Measurements from ENCODE around the gene GNB5. TPM values are rescaled to one million over a fixed set of nuclear protein-coding genes. Genes with fewer than 3 reads are reported as not detected.
"Not testable (repeated sequence)": the region's sequence is repeated elsewhere in the genome, so short reads cannot be mapped to it uniquely, and the experiment has no call there.

Gene GNB5
- total RNA-seq, 1 donor from 2014 or later, result 25.6 TPM

GRCh38 chr15:52099651-52100272, 91.4 kb downstream of the GNB5 start:
- no peak overlapping the region for H3K4me2 ChIP-seq (ENCODE audit: low read length)
- no peak for FAIRE-seq
- Mint-ChIP-seq H3K4me1 (ENCODE audit: low read depth, unreplicated experiment) (peaks cover 21% of the 10 kb centered on the region), H3K27ac (ENCODE audit: unreplicated experiment) (no peak overlapping the region), H3K9me3 (ENCODE audit: unreplicated experiment) (no peaks in the 10 kb centered on the region), H3K4me3 (ENCODE audit: unreplicated experiment) (no peak overlapping the region), H3K36me3 (ENCODE audit: low read depth, unreplicated experiment) (peaks cover 3% of the 10 kb centered on the region), H3K27me3 (ENCODE audit: low read depth, unreplicated experiment) (no peaks in the 10 kb centered on the region)
- H2AFZ ChIP-seq (ENCODE audit: low read depth, low read length), result no peak overlapping the region
- no peak for DNase-seq (ENCODE audit: low read depth)
- no peak overlapping the region for H3K4me3 ChIP-seq (ENCODE audit: insufficient read depth, low read depth, low read length)
- no peaks in the 10 kb centered on the region for H4K20me1 ChIP-seq (ENCODE audit: insufficient read depth, low read length)
- H3K27me3 ChIP-seq (ENCODE audit: insufficient read depth, low read length), result no peaks in the 10 kb centered on the region
- H3K36me3 ChIP-seq (ENCODE audit: insufficient read depth, low read length), result no peaks in the 10 kb centered on the region
- no peaks in the 10 kb centered on the region for H3K9me3 ChIP-seq (ENCODE audit: insufficient read depth, low read depth, low read length)
- H3K27ac ChIP-seq (ENCODE audit: low read depth, low read length), result no peak overlapping the region
- TF ChIP-seq EZH2 (IDR thresholded peaks at IDR 0.05; ENCODE audit: insufficient read depth, low read length), result no peak
- no peak for TF ChIP-seq CTCF (IDR thresholded peaks at IDR 0.05; ENCODE audit: insufficient read depth, low read depth, low read length)
- H3K4me1 ChIP-seq (ENCODE audit: insufficient read depth, low read length), result peaks cover 29% of the 10 kb centered on the region
- H3K79me2 ChIP-seq (ENCODE audit: insufficient read depth, low read length), result no peaks in the 10 kb centered on the region
- H3K9ac ChIP-seq (ENCODE audit: low read length), result no peak overlapping the region

- no peak overlapping the region for H3K27ac Mint-ChIP-seq (ENCODE audit: unreplicated experiment)
- Histone ChIP-seq H4K20me1 (ENCODE audit: insufficient read depth, low read length) (no peaks in the 10 kb centered on the region), H3K9me3 (ENCODE audit: insufficient read depth, low read depth, low read length) (no peaks in the 10 kb centered on the region), H3K9ac (ENCODE audit: low read length) (no peak overlapping the region), H3K4me1 (ENCODE audit: insufficient read depth, low read length) (peaks cover 35% of the 10 kb centered on the region), H3K4me2 (ENCODE audit: low read length) (no peak overlapping the region), H3K79me2 (ENCODE audit: insufficient read depth, low read length) (no peaks in the 10 kb centered on the region), H2AFZ (ENCODE audit: low read depth, low read length) (no peak overlapping the region), H3K36me3 (ENCODE audit: insufficient read depth, low read length) (no peaks in the 10 kb centered on the region), H3K27ac (ENCODE audit: low read depth, low read length) (no peak overlapping the region), H3K27me3 (ENCODE audit: insufficient read depth, low read length) (no peaks in the 10 kb centered on the region), H3K4me3 (ENCODE audit: insufficient read depth, low read depth, low read length) (no peak overlapping the region)
- DNase-seq (ENCODE audit: low read depth) (no peak), FAIRE-seq (no peak)
- H3K9me3 Mint-ChIP-seq (ENCODE audit: unreplicated experiment), result no peaks in the 10 kb centered on the region
- peaks cover 3% of the 10 kb centered on the region for H3K36me3 Mint-ChIP-seq (ENCODE audit: low read depth, unreplicated experiment)
- TF ChIP-seq EZH2 (IDR thresholded peaks at IDR 0.05; ENCODE audit: insufficient read depth, low read length) (no peak), CTCF (IDR thresholded peaks at IDR 0.05; ENCODE audit: insufficient read depth, low read depth, low read length) (no peak)
- peaks cover 2% of the 10 kb centered on the region for H3K27me3 Mint-ChIP-seq (ENCODE audit: low read depth, unreplicated experiment)
- peaks cover 20% of the 10 kb centered on the region for H3K4me1 Mint-ChIP-seq (ENCODE audit: low read depth, unreplicated experiment)
- H3K4me3 Mint-ChIP-seq (ENCODE audit: unreplicated experiment), result no peak overlapping the region
Measured at GRCh38 chr15:52098323-52098722, 92.9 kb downstream of the GNB5 start.

GRCh38 chr15:52097180-52097579, 94.0 kb downstream of the GNB5 start:
- H3K4me3 ChIP-seq (ENCODE audit: insufficient read depth, low read depth, low read length), result no peak overlapping the region
- H3K4me1 ChIP-seq (ENCODE audit: insufficient read depth, low read length), result peaks cover 31% of the 10 kb centered on the region
- Mint-ChIP-seq H3K27me3 (ENCODE audit: low read depth, unreplicated experiment) (peaks cover 2% of the 10 kb centered on the region), H3K36me3 (ENCODE audit: low read depth, unreplicated experiment) (peaks cover 3% of the 10 kb centered on the region), H3K9me3 (ENCODE audit: unreplicated experiment) (no peaks in the 10 kb centered on the region), H3K4me1 (ENCODE audit: low read depth, unreplicated experiment) (peaks cover 12% of the 10 kb centered on the region), H3K27ac (ENCODE audit: unreplicated experiment) (peak overlapping the region; percentile 72), H3K4me3 (ENCODE audit: unreplicated experiment) (no peak overlapping the region)
- TF ChIP-seq CTCF (IDR thresholded peaks at IDR 0.05; ENCODE audit: insufficient read depth, low read depth, low read length) (no peak), EZH2 (IDR thresholded peaks at IDR 0.05; ENCODE audit: insufficient read depth, low read length) (no peak)
- H2AFZ ChIP-seq (ENCODE audit: low read depth, low read length), result no peak overlapping the region
- H3K9me3 ChIP-seq (ENCODE audit: insufficient read depth, low read depth, low read length), result no peaks in the 10 kb centered on the region
- FAIRE-seq (no peak), DNase-seq (ENCODE audit: low read depth) (no peak)
- no peak overlapping the region for H3K27ac ChIP-seq (ENCODE audit: low read depth, low read length)
- H3K36me3 ChIP-seq (ENCODE audit: insufficient read depth, low read length), result no peaks in the 10 kb centered on the region
- no peak overlapping the region for H3K4me2 ChIP-seq (ENCODE audit: low read length)
- no peaks in the 10 kb centered on the region for H3K27me3 ChIP-seq (ENCODE audit: insufficient read depth, low read length)
- no peaks in the 10 kb centered on the region for H3K79me2 ChIP-seq (ENCODE audit: insufficient read depth, low read length)
- H4K20me1 ChIP-seq (ENCODE audit: insufficient read depth, low read length), result no peaks in the 10 kb centered on the region
- H3K9ac ChIP-seq (ENCODE audit: low read length), result no peak overlapping the region

- not testable (repeated sequence) for H4K20me1 ChIP-seq (ENCODE audit: insufficient read depth, low read length); H3K9me3 Mint-ChIP-seq (ENCODE audit: unreplicated experiment); H3K9ac ChIP-seq (ENCODE audit: low read length); H3K36me3 Mint-ChIP-seq (ENCODE audit: low read depth, unreplicated experiment); H3K4me1 Mint-ChIP-seq (ENCODE audit: low read depth, unreplicated experiment); H2AFZ ChIP-seq (ENCODE audit: low read depth, low read length); H3K4me2 ChIP-seq (ENCODE audit: low read length); FAIRE-seq; H3K9me3 ChIP-seq (ENCODE audit: insufficient read depth, low read depth, low read length); H3K27me3 ChIP-seq (ENCODE audit: insufficient read depth, low read length); H3K27ac ChIP-seq (ENCODE audit: low read depth, low read length); H3K27me3 Mint-ChIP-seq (ENCODE audit: low read depth, unreplicated experiment); H3K36me3 ChIP-seq (ENCODE audit: insufficient read depth, low read length); DNase-seq (ENCODE audit: low read depth); H3K4me3 Mint-ChIP-seq (ENCODE audit: unreplicated experiment); H3K4me3 ChIP-seq (ENCODE audit: insufficient read depth, low read depth, low read length); H3K27ac Mint-ChIP-seq (ENCODE audit: unreplicated experiment); H3K79me2 ChIP-seq (ENCODE audit: insufficient read depth, low read length)
- H3K4me1 ChIP-seq (ENCODE audit: insufficient read depth, low read length), result peaks cover 27% of the 10 kb centered on the region
Measured at GRCh38 chr15:52096536-52096935, 94.7 kb downstream of the GNB5 start.
